Measurements from ENCODE around the gene CHD9NB. TPM values are rescaled to one million over a fixed set of nuclear protein-coding genes. Genes with fewer than 3 reads are reported as not detected.
"Not testable (repeated sequence)": the region's sequence is repeated elsewhere in the genome, so short reads cannot be mapped to it uniquely, and the experiment has no call there.

CHD9NB gene
- total and polyA plus RNA-seq, 8 donors = 1.6 to 22.1 (median 3.5) TPM

- intact Hi-C loops (cut with DNase I) = no loop called here
- TF ChIP-seq CTCF (IDR thresholded peaks at IDR 0.05) = no peak
- FAIRE-seq (no peak), ATAC-seq (no peak), DNase-seq (no peak)
- no peaks in the 10 kb centered on the region for H3K27me3 ChIP-seq
- WGBS, 2 donors = 85 to 86% methylated on average over 2 of the region's 2 CpGs
- H3K4me1 ChIP-seq = peaks cover 0 to 5% (median 0%) of the 10 kb centered on the region in 3 donors
- H3K36me3 ChIP-seq = no peaks in the 10 kb centered on the region
- H3K27ac ChIP-seq = no peak overlapping the region
- no peak overlapping the region for H3K4me3 ChIP-seq
- no peaks in the 10 kb centered on the region for H3K9me3 ChIP-seq
These were observed 25.6 kb upstream of the CHD9NB start for GRCh38 chr16:53078247-53078646.

GRCh38 chr16:53075461-53075860 is 22.8 kb upstream of the CHD9NB start:
- FAIRE-seq; DNase-seq; H3K4me1 ChIP-seq; H3K4me3 ChIP-seq; H3K36me3 ChIP-seq; intact Hi-C loops (cut with DNase I); H3K27me3 ChIP-seq; ATAC-seq; H3K27ac ChIP-seq; H3K9me3 ChIP-seq: not testable (repeated sequence)
- WGBS, 2 donors = 87 to 96% methylated on average over 7 of the region's 7 CpGs

- H3K4me3 ChIP-seq; DNase-seq; H3K4me1 ChIP-seq; FAIRE-seq; H3K27me3 ChIP-seq; H3K36me3 ChIP-seq; intact Hi-C loops (cut with DNase I); H3K27ac ChIP-seq; ATAC-seq; H3K9me3 ChIP-seq: not testable (repeated sequence)
- 64 to 90% methylated on average over 3 of the region's 3 CpGs for WGBS, 2 donors
These were observed 21.6 kb upstream of the CHD9NB start for GRCh38 chr16:53074296-53074695.

GRCh38 chr16:53073022-53073421 is 20.3 kb upstream of the CHD9NB start:
- ATAC-seq (no peak), DNase-seq (no peak), FAIRE-seq (no peak)
- no peak overlapping the region for H3K27ac ChIP-seq
- 93 to 94% methylated on average over 6 of the region's 6 CpGs for WGBS, 2 donors
- H3K4me1 ChIP-seq = no peaks in the 10 kb centered on the region
- no peaks in the 10 kb centered on the region for H3K9me3 ChIP-seq
- TF ChIP-seq CTCF (IDR thresholded peaks at IDR 0.05) = no peak
- H3K4me3 ChIP-seq = no peak overlapping the region
- intact Hi-C loops (cut with DNase I) = no loop called here
- no peaks in the 10 kb centered on the region for H3K36me3 ChIP-seq
- H3K27me3 ChIP-seq = no peaks in the 10 kb centered on the region

- WGBS, 2 donors = 55 to 60% methylated on average over 6 of the region's 6 CpGs
- H3K4me1 ChIP-seq = no peaks in the 10 kb centered on the region
- no peaks in the 10 kb centered on the region for H3K9me3 ChIP-seq
- DNase-seq = peak in 1 of 6 donors; percentile 47
- ATAC-seq = peak in 3 of 4 donors; percentile 46 to 56 (median 50)
- no peaks in the 10 kb centered on the region for H3K36me3 ChIP-seq
- no peak overlapping the region for H3K27ac ChIP-seq
- intact Hi-C loops (cut with DNase I) = no loop called here
- H3K4me3 ChIP-seq = no peak overlapping the region
- TF ChIP-seq CTCF (IDR thresholded peaks at IDR 0.05) = no peak
- H3K27me3 ChIP-seq = no peaks in the 10 kb centered on the region
- no peak for FAIRE-seq
These were observed 19.1 kb upstream of the CHD9NB start for GRCh38 chr16:53071748-53072301.

GRCh38 chr16:53069772-53070171 is 17.1 kb upstream of the CHD9NB start:
- no peak for TF ChIP-seq CTCF (IDR thresholded peaks at IDR 0.05)
- Histone ChIP-seq H3K36me3 (no peaks in the 10 kb centered on the region), H3K9me3 (no peaks in the 10 kb centered on the region), H3K4me3 (no peak overlapping the region), H3K4me1 (no peaks in the 10 kb centered on the region), H3K27me3 (no peaks in the 10 kb centered on the region), H3K27ac (no peak overlapping the region)
- DNase-seq = no peak
- intact Hi-C loops (cut with DNase I) = no loop called here
- no peak for ATAC-seq
- no peak for FAIRE-seq
- 70 to 74% methylated on average over 2 of the region's 2 CpGs for WGBS, 2 donors
